NCI-H1436 (cell line): Measurements from ENCODE around the gene NANOS2.
"Not testable (repeated sequence)": the region's sequence is repeated elsewhere in the genome, so short reads cannot be mapped to it uniquely, and the experiment has no call there.

Experiments used
- DNase-seq: peaks from one replicate; lab custom pipeline; 2025; lab: John Stamatoyannopoulos, UW

Gene NANOS2

DNA sequence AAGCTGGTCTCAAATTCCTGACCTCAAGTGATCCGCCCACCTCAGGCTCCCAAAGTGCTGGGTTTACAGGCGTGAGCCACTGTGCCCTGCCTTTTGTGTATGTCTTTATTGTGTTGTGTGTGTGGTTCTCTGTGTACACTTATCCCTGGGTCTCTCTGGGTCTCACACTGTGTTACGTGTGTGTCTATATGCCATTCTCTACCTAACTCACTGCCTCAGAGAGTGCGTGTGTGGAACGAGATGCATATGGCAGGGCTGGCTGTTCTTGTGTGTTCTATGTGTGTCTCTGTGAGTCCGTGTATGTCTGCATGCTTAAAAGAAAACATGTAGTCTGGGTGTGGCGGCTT, 40.0 kb downstream of the NANOS2 start:
- no peak for DNase-seq

DNA sequence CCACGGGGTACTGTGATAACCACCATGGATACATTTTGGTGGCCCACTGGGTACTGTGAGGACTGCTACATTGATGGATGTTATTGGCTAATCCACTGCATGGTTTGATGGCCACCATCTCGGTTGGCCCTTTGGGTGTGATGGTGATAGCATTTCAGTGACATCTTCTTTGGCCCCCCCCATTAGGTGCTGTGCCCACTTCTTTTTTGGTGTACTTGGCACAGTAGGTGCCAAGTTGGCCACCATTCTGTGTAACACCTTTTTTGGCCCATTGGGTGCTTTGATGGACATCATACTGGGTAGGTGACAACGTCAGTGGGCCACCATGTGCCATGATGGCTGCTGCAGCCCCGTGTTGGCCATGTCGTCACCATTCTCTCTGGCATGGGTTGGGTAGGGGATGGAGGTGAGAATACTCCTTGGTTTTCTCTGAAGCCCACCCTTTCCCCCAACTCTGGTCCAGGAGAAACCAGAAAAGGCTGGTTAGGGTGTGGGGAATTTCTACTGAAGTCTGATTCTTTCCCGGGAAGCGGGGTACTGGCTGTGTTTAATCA, 41.3 kb downstream of the NANOS2 start:
- DNase-seq, result no peak

DNA sequence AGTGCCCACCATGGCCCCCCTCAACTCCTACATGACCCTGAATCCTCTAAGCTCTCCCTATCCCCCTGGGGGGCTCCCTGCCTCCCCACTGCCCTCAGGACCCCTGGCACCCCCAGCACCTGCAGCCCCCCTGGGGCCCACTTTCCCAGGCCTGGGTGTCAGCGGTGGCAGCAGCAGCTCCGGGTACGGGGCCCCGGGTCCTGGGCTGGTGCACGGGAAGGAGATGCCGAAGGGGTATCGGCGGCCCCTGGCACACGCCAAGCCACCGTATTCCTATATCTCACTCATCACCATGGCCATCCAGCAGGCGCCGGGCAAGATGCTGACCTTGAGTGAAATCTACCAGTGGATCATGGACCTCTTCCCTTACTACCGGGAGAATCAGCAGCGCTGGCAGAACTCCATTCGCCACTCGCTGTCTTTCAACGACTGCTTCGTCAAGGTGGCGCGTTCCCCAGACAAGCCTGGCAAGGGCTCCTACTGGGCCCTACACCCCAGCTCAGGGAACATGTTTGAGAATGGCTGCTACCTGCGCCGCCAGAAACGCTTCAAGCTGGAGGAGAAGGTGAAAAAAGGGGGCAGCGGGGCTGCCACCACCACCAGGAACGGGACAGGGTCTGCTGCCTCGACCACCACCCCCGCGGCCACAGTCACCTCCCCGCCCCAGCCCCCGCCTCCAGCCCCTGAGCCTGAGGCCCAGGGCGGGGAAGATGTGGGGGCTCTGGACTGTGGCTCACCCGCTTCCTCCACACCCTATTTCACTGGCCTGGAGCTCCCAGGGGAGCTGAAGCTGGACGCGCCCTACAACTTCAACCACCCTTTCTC, 42.3 kb downstream of the NANOS2 start:
- DNase-seq, result no peak

DNA sequence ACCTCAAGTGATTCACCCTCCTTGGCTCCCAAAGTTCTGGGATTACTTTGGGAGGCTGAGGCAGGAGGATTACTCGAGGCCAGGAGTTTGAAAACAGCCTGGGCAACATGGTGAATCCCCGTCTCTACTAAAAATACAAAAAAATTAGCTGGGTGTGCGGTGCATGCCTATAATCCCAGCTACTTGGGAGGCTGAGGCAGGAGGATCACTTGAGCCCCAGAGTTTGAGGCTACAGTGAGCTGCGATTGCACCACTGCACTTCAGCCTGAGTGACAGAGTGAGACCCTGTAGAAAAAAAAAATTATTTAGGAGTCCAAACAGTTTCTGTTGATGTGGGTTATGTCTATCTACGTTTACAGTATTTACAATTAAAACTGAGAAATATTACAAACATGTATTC, 43.8 kb downstream of the NANOS2 start:
- no peak for DNase-seq

DNA sequence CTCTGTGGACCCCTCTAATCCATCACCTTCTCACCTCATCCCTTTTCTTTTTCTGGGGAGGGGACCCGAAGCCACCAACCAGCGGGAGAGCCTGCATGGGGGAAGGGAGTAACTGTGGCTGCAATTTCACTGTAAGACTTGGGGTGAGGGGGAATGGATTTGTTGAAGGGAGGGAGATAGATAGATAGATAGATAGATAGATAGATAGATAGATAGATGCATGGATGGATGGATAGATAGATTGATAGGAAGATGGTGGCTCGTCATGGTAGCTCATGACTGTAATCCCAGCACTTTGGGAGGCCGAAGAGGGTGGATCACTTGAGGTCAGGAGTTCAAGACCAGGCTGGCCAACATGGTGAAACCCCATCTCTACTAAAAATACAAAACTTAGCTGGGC, 47.3 kb downstream of the NANOS2 start:
- DNase-seq, result not testable (repeated sequence)

DNA sequence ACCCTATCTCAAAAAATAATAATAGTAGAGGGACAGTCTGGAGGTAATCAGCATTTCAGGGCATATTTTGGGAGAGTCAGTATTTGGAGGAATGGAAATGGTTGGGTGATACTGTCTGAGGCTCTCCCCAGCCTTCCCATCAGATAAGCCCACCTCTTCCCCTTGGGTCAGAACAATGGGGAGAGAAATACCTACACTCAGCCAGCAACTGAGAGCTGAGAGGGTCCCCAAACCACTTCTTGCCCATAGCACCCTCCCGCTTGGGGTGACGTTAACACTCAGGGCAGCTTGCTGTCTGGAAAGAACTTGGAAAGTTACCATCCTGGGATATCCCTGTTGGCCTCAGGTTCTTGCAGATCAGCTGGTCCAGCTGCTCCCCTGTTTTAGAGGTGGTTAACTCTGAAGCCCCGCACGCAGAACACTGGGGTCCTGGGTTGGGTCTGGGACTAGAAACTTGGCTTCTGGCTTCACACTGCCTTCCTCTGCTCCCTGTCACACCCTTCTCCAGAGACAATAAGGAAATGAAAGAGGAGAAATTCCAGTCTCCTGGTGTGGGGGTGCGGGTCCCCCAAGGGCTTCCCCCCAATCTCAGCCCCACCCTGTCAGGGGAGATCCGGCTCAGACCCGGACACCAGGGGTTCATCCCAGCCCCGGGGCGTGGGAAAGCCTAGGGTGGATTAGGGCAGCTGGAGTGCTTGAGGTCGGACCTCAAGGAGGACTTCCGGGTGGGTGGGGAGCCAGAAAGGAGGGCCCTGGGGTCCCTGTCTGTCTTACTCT, 48.0 kb downstream of the NANOS2 start:
- no peak for DNase-seq

DNA sequence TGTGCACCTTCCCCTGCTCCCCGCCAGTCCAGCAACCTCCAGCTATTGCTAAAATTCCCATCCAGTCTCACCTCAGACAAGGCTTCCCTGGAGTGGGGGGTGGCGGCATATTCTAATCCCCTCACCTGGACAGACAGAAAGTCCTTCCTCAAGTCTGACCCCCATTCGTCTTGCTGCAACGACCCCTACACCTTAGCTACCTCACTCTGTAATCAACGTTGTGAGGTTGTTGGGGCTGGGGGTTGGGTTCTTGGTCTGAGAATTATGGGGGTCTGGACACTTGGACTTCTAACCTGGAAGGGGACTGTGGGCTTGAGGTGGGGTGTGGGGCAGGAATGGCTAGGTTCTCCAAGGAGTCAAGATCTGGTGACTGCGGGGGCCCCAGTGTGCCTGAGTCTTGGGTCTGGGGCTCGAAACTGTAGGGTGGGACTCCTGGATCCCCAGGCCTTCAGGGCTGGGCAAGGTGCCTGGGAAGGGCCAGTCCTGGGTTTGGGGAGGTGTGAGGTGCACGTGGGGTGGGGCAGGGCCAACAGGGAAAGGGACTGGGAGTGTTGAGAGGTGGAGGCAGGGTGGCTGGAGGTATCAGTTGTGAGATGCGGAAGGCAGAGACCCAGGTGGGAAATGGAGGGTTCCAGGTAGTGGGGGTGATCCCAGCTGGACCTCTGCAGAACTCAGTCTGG, 49.2 kb downstream of the NANOS2 start:
- no peak for DNase-seq

- no peak for DNase-seq
Observed at GRCh38 chr19:45864629-45865082, 49.9 kb downstream of the NANOS2 start.

GRCh38 chr19:45863840-45864628, 50.5 kb downstream of the NANOS2 start, which contains the start of gene FOXA3:
FOXA3 (plus strand) TSS chr19:45864326; CDS start chr19:45864457, 131 bp downstream.
- DNase-seq, result no peak

DNA sequence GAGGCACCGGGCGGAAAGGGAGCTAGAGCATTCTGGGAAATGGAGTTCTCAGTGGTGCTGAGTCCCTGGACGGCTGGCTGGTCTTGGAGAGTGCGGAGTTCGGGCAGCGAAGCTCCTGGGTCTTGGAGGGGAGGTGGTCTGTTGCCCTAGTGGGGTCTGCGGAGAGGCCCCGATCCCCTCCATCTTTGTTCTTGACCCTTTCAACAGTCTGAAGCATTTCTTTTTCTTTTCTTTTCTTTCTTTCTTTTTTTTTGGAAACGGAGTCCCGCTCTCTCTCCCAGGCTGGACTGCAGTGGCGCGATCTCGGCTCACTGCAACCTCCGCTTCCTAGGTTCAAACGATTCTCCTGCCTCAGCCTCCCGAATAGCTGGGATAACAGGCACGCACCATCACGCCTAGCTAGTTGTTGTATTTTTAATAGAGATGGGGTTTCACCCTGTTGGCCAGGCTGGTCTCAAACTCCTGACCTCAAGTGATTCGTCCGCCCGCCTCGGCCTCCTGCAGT, 51.2 kb downstream of the NANOS2 start:
- DNase-seq, result no peak
